Activated T-helper 1 cell treated with Interleukin-2 at 50 U/mL for 16 hours (primary cell): ENCODE results near the gene MAPK8.

Experiments used
- DNase-seq: peaks from one replicate; pipeline ENCODE4 v3.0.0-alpha.2; 2020; ENCODE audit warnings: low read depth

The MAPK8 gene

DNA sequence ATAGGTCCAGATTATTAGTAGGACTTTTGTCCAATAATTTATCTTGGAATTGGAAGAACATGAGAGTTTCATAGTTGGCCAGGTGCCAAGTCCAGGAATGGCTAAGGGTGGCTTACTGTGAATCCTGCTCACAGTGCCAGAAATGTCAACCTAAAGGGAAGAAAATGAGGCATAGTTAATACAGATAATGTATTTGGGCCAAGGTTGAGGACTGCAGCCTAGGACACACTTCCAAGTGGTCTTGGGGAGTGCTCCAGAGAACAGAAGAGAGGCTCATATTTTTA is 78.2 kb downstream of the MAPK8 start:
- DNase-seq, result no peak

DNA sequence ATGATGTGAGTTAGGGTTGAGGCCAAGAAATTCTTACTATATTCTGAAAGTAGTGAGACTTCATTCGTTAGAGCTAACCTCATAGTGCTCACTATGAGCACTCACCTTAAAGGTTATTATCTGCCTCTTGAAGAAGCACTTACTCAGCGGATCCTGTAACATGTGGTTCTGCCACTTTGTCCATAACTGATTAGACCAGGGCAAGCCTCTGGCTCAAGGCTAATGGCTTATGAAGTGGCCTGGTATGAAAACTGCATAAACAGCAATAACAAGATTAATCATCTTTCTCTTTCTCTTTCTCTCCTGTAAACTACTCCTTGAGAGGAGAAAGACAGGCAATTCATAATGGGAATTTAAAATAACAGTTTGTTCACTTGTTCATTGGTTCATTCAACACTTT is 82.8 kb downstream of the MAPK8 start:
- DNase-seq, result no peak

- no peak for DNase-seq
Observed at GRCh38 chr10:48389846-48390557, 83.5 kb downstream of the MAPK8 start.

DNA sequence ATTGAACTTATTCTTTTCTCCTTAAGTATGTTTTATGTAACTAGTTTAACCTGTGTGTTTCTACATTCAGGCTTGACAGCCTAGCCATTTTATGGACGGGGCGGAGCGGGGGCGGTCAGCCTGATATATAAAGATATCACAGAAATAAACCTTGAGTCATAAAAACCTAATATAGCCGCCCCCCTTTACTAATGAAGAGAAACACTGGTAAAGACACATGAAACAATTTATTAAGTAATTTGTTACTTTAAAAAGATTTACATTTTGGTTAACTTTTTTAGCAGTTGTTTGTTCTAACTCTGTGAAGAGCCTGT is 84.0 kb downstream of the MAPK8 start:
- DNase-seq, result no peak

DNA sequence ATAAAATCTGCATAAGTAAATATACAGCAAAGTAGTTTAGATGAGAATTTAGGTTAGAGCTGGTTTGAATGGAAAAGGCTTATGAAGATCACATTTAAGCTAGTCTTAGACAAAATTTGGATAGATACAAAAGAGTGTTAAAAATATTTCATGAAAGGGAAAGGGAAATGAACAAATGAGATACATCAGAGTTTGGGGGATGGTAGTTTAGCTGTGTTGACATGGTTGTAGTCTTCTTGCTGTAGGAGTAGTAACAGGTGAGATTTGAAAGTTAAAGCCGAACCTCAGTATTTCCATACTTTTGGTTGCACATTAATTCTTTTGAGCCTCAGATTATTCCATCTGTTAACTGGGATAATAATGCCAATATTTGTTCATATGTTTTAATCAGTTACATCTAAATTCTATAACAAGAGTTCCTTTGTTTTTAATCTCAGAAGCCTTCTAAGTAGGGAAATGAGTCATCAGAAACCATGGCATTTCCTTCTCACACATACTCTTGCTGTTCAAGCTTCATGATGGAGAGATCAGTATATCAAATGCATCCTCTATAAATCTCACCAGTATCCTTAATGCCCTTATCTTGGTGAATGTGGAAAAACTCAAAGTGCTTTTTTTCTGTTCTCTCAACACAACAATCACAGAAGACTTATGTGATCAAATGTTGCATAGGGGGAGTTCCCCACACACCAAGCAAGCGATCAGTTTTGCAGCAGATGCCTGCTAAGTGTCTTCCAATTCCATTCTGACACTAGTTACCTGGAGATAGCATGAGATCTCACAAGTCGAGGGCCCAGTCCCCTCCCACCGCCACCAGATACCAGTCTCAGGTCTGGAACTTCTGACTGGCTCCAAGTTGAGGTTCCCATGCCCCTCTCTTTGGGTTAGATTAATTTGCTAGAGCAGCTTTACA is 84.7 kb downstream of the MAPK8 start:
- no peak for DNase-seq

- DNase-seq, result no peak
Observed at GRCh38 chr10:48391994-48392393, 85.5 kb downstream of the MAPK8 start.

GRCh38 chr10:48398261-48398660 is 91.8 kb downstream of the MAPK8 start:
- no peak for DNase-seq

DNA sequence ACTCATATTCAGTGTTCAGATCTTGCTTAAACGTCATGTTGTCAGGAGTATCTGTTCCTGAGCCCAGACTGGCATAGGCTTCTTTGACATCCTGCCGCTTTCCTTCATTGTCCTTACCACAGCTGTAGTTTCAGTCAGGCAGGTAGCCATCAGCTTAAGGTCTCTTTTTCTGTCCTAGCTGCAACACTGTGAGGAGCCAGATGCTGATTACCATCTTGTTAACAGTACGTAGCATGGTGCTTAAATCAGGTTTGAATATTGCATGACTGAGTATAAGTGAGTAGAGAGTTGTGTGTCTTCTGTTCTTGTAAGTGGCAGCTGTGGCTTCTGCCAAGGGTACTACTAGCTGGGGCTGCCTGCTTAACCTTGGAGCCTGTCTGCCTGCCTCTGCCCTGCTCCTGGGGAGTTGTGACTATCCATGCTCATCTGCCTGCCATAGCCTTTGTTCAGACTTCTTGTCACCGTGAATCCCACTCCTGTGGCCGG is 92.6 kb downstream of the MAPK8 start:
- no peak for DNase-seq

- no peak for DNase-seq
Observed at GRCh38 chr10:48399551-48399950, 93.1 kb downstream of the MAPK8 start.

DNA sequence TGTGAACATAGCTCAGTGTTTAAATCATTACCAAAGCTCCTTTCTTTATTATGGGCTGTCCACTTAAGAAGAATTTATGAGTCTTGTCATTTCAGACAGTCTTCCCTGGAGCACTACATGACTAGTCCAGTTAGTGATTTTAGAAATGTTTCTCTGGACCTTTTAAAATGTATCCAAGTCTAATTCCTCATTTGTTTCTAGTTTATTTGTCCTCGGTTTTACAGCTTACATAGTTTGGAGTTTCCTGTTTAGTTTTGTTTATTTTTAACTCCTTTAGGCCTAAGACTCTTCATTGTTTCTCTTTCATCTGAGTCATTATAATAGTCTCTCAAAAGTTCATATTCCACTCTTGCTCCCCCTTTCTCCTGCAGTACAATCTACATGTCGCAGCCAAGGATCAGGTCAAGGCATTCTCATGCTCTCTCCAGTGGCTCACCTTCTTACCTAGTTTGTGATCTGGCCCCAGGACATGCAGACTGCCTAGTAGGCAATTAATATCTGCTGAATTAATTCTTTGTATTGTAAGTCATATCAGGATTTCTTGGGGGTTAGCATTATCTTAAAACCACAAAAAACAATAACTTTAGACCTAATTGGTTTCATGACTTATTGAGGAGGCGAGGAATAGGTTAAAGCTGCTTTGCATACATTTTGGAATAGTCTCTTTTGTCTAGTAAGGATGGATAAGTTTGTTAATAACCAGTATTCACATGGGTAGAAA is 93.8 kb downstream of the MAPK8 start:
- no peak for DNase-seq

DNA sequence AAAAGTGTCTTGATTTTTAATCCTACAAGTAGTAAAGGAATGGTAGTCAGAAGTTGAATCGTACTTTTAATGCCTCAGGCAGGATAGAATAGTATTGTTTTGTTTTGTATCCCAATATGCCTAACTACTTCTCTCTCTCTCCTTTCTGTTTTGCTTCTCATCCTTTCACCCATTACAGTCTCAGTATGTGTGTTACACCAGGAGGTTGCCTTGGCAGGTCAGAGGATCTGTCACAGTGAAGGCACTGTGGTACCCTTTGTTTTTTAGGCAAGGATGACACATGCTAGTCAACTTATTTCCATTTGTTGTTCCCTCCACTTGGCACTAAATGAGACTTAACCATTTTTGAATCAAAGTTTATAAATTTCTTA is 94.4 kb downstream of the MAPK8 start:
- no peak for DNase-seq

DNA sequence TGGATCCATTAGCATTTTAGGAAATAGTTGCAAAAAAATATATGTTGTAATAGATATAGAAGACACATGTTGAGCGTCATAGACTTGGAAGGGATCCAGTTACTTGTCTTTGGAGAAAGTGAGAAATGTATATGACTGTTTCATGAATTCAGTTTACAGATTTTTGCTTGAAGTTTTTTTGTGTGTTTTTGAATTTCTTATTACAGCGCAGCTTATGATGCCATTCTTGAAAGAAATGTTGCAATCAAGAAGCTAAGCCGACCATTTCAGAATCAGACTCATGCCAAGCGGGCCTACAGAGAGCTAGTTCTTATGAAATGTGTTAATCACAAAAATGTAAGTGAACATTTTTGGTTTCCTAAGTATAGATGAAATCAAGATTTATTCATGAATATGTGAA is 98.2 kb downstream of the MAPK8 start:
- DNase-seq, result no peak

DNA sequence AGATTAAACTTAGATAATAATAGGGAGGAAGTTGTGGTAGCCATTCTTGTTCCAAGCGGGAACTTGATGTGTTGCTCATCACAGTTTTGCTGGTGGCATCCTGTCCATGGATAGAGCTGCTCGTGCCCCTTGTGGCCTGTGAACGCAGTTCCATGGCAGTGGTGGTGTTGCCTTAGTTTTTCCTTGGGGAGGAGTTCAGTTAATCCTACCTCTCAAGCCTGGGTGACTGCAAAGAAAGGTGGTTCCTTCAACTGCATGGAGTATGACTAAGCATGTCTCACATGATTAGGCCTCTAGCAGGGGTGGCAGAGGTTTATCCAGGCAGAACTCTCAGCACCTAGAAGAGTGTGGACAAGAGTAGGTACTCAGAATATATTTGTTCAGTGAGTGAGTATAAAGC is 99.7 kb downstream of the MAPK8 start:
- no peak for DNase-seq

DNA sequence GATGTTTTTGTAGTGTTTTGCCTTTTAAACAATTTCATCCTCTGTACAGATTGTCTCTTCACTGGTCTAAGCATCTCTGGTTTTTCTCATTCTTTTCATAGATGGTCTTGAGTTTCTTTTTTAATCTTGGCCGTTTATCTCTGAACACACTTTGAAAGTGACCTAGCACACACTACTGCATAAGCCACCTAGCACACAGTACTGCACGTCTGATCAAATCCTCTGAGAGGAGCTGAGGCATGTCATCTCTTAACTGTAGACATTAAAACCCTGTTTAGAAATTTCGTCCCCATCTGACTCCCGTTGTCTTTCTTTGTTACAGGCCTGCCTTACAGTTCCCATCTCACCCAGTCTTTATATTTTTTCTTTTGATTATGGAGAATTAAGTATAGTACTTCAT is 100.2 kb downstream of the MAPK8 start:
- no peak for DNase-seq

- no peak for DNase-seq
Observed at GRCh38 chr10:48410503-48410902, 104.0 kb downstream of the MAPK8 start.

DNA sequence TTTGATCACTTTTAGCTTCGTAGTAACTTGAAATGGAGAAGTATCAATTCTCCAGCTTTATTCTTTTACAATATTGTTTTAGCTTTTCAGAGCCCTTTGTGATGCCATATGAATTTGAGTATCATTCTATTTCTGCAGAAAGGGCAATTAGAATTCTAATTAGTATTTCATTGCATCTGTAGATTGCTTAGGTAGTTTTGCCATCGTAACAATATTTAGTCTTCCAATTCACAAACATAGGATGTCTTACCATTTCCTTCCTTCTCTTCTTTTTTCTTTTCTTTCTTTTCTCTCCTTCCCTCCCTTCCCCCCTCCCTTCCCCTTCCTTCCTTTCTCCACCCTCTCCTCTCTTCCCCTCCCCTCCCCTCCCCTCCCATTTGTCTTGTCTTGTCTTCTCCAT is 105.0 kb downstream of the MAPK8 start:
- DNase-seq, result no peak

DNA sequence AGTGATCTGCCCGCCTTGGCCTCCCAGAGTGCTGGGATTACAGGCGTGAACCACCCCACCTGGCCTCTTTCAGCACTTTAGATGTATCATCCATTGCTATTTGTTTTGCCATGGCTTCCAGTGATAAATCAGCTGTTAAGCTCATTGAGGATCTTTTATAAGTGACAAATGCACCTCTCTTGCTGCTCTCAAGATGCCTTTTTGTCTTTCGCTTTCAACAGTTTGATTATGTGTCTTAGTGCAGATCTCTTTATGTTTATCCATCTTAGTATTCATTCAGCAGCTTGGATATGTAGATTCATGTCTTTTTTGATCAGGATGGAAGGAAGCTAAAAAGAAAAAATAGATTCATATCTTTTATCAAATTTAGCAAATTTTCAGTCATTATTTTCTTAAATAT is 105.6 kb downstream of the MAPK8 start:
- DNase-seq, result no peak

GRCh38 chr10:48412933-48413332 is 106.5 kb downstream of the MAPK8 start:
- no peak for DNase-seq

GRCh38 chr10:48414160-48414559 is 107.7 kb downstream of the MAPK8 start:
- DNase-seq, result no peak

DNA sequence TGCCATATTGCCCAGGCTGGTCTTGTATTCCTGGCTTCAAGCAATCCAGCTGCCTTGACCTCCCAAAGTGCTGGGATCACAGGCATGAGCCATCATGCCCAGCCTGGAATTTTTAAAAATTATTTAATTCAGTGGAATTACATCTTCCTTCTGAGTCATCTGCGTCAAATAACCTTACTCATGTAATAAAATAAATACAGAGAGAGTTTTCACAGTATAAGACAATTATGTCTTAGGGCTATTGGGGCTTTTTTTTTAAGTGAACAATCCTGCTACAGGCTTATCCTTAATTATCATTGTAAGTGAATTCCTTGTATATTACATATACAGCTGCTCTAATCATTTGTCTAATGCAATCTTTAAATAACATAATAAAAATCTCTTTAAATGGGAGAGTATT is 108.3 kb downstream of the MAPK8 start:
- DNase-seq, result no peak

DNA sequence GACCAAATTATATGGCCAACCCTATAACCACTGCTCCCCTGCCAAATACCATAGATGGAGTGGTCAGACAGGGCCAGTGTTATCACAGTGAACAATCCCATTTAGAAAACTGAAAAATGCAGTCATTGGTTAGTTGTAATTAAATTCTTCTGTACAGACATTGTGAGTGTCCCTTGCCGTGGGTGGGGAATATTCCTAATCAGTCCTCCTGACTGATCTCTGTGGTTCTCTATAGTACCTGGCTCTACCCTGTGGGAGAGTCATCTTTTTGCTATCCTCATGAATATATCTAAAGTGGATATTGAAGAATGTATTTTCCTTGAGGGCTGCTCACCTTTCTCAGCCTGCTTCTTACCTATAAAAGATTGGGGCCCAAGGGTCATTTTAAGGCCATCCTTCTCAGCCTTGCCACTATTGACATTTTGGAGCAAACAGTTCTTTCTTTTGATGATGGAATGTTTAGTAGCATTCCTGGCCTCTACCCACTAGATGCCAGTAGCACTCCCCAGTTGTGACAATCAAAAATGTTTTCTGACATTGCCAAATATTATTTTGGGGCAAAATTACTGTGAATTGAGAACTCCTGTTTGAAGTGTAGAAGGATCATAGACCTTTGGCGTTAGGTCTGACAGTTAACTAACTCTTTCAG is 110.2 kb downstream of the MAPK8 start:
- DNase-seq, result no peak

DNA sequence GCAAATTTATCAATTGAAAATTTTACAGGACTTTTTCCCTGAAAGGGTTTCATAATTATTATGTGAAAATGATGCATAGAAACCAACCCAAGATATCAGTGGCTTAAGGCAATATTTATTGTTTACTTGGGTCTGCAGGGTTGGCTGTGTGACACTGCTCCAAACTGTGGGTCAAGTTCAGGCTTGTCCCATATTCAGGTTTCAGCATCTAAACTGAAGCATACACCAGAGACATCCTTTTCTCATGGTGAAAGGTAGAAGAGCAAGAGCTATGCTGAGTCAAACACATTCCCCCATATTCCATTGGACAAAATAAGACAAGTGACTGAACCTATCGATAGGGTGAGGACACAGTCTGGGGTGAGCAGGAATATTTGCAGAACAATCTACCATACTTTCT is 110.9 kb downstream of the MAPK8 start:
- DNase-seq, result no peak
